Measurements from ENCODE around the gene ZDHHC8.

Gene ZDHHC8

GRCh38 chr22:20167643-20168322 lies 36.2 kb downstream of the ZDHHC8 start:
- no peak for DNase-seq

GRCh38 chr22:20169253-20169822 lies 37.7 kb downstream of the ZDHHC8 start:
- DNase-seq: no peak

- no peak for DNase-seq
Observed at GRCh38 chr22:20170170-20170569, 38.6 kb downstream of the ZDHHC8 start.

GRCh38 chr22:20171288-20172140 lies 39.9 kb downstream of the ZDHHC8 start:
- no peak for DNase-seq

- DNase-seq: no peak
Observed at GRCh38 chr22:20172141-20172613, 40.6 kb downstream of the ZDHHC8 start.

- no peak for DNase-seq
Observed at GRCh38 chr22:20173246-20173645, 41.6 kb downstream of the ZDHHC8 start.

- DNase-seq: no peak
Observed at GRCh38 chr22:20173772-20174171, 42.2 kb downstream of the ZDHHC8 start.

- DNase-seq: no peak
Observed at GRCh38 chr22:20174785-20175596, 43.4 kb downstream of the ZDHHC8 start.

GRCh38 chr22:20175597-20175900 lies 43.9 kb downstream of the ZDHHC8 start:
- DNase-seq: no peak

GRCh38 chr22:20176421-20177085 lies 44.9 kb downstream of the ZDHHC8 start:
- DNase-seq: no peak

- DNase-seq: no peak
Observed at GRCh38 chr22:20177217-20177911, 45.8 kb downstream of the ZDHHC8 start.

GRCh38 chr22:20178075-20178914 lies 46.7 kb downstream of the ZDHHC8 start:
- no peak for DNase-seq

GRCh38 chr22:20178915-20179227 lies 47.3 kb downstream of the ZDHHC8 start:
- DNase-seq: no peak

- DNase-seq: no peak
Observed at GRCh38 chr22:20179455-20180244, 48.0 kb downstream of the ZDHHC8 start.

GRCh38 chr22:20180245-20180630 lies 48.6 kb downstream of the ZDHHC8 start:
- DNase-seq: no peak

GRCh38 chr22:20180640-20181039 lies 49.0 kb downstream of the ZDHHC8 start:
- no peak for DNase-seq

GRCh38 chr22:20181194-20181883 lies 49.7 kb downstream of the ZDHHC8 start:
- DNase-seq: no peak

- DNase-seq: no peak
Observed at GRCh38 chr22:20181884-20182236, 50.3 kb downstream of the ZDHHC8 start.

GRCh38 chr22:20182365-20182764 lies 50.8 kb downstream of the ZDHHC8 start:
- DNase-seq: no peak

- DNase-seq: no peak
Observed at GRCh38 chr22:20183101-20183500, 51.5 kb downstream of the ZDHHC8 start.
